PFSK-1 (cell line): ENCODE measurements around the gene TNFRSF1B.

Experiments used
- POLR2AphosphoS5 ChIP-seq: IDR thresholded peaks from 2 replicates; pipeline ENCODE4 v1.6.1; 2012; ENCODE audit warnings: low read depth, mild to moderate bottlenecking, control low read depth, low read length, moderate library complexity
- SIN3A ChIP-seq: IDR thresholded peaks from 2 replicates; pipeline ENCODE4 v1.6.1; 2012; ENCODE audit warnings: mild to moderate bottlenecking, low read length, moderate library complexity, borderline replicate concordance; ENCODE audit not compliant: insufficient read depth
- TAF1 ChIP-seq: IDR thresholded peaks from 2 replicates; pipeline ENCODE4 v1.6.1; 2012; ENCODE audit warnings: low read length, control low read depth, borderline replicate concordance; ENCODE audit not compliant: insufficient read depth

GRCh38 chr1:12152113-12152891, 14.5 kb upstream of the TNFRSF1B start:
- TF ChIP-seq POLR2AphosphoS5 (no peak), TAF1 (no peak), SIN3A (no peak)
